Ascending aorta (tissue), 2 donors: ENCODE data around the gene PARD3B. TPM values are rescaled to one million over a fixed set of nuclear protein-coding genes. Genes with fewer than 3 reads are reported as not detected.

ENCODE experiments used
- DNase-seq, 2 donors: peaks; one replicate each; pipeline ENCODE4 v3.0.0-alpha.2; 2019; ENCODE audit warnings: low spot score in 2 of 2
- H3K27ac ChIP-seq, 2 donors: fragments of 200-600 bp; sonication (generic); one replicate each; pipeline ENCODE4 v1.5.1; 2016 to 2017; ENCODE audit warnings: mild to moderate bottlenecking in 1 of 2
- H3K27me3 ChIP-seq: fragments of 200-600 bp; sonication (generic); one replicate; pipeline ENCODE4 v1.5.1; 2017
- H3K36me3 ChIP-seq, 2 donors: fragments of 200-600 bp; sonication (generic); one replicate each; pipeline ENCODE4 v1.5.1; 2016
- H3K4me1 ChIP-seq, 2 donors: fragments of 200-600 bp; sonication (generic); one replicate each; pipeline ENCODE4 v1.5.1; 2016 to 2017; ENCODE audit warnings: mild to moderate bottlenecking in 1 of 2
- H3K4me3 ChIP-seq, 2 donors: fragments of 200-600 bp; sonication (generic); one replicate each; pipeline ENCODE4 v1.5.1; 2016 to 2017; ENCODE audit warnings: mild to moderate bottlenecking in 1 of 2
- H3K9me3 ChIP-seq, 2 donors: fragments of 200-600 bp; sonication (generic); one replicate each; pipeline ENCODE4 v1.5.1; 2016
- CTCF ChIP-seq, 3 experiments: fragments of 200-600 bp in 2 of 3; fragments of 450-650 bp in 1 of 3; sonication (generic) in 2 of 3; IDR thresholded peaks; one replicate each; pipeline ENCODE4 v1.5.1; 2016 to 2019; ENCODE audit warnings: antibody characterized with exemption in 3 of 3, mild to moderate bottlenecking in 1 of 3, moderate library complexity in 1 of 3
- intact Hi-C: fragments of 100-400 bp; cut with DNase I; formaldehyde crosslinking; loops from one replicate; pipeline ENCODE4 v1.15.1; 2023
- total RNA-seq: library from RNA; depleted of rRNA; stranded (reverse); fragments of >200 nt; gene quantifications from one replicate; pipeline ENCODE4 v1.1.0, GENCODE V29; 2016

Gene PARD3B
- total RNA-seq, 1 donor from 2014 or later, result 9.5 TPM

- H3K4me1 ChIP-seq, result no peaks in the 10 kb centered on the region
- no peaks in the 10 kb centered on the region for H3K9me3 ChIP-seq
- no peak for DNase-seq
- no peak overlapping the region for H3K4me3 ChIP-seq
- no peaks in the 10 kb centered on the region for H3K36me3 ChIP-seq
- H3K27me3 ChIP-seq, result no peaks in the 10 kb centered on the region
- intact Hi-C loops, result no loop called here
- TF ChIP-seq CTCF (IDR thresholded peaks at IDR 0.05), result no peak
- H3K27ac ChIP-seq, result no peak overlapping the region
Observed at GRCh38 chr2:204913854-204914464, 368.7 kb downstream of the PARD3B start.

GRCh38 chr2:204914708-204915107, 369.4 kb downstream of the PARD3B start:
- Histone ChIP-seq H3K9me3 (no peaks in the 10 kb centered on the region), H3K4me3 (no peak overlapping the region), H3K4me1 (no peaks in the 10 kb centered on the region), H3K27me3 (no peaks in the 10 kb centered on the region), H3K27ac (no peak overlapping the region), H3K36me3 (no peaks in the 10 kb centered on the region)
- no peak for DNase-seq
- intact Hi-C loops, result no loop called here
- no peak for TF ChIP-seq CTCF (IDR thresholded peaks at IDR 0.05)

- H3K27me3 ChIP-seq, result no peaks in the 10 kb centered on the region
- intact Hi-C loops, result no loop called here
- H3K36me3 ChIP-seq, result no peaks in the 10 kb centered on the region
- no peaks in the 10 kb centered on the region for H3K4me1 ChIP-seq
- no peak overlapping the region for H3K4me3 ChIP-seq
- TF ChIP-seq CTCF (IDR thresholded peaks at IDR 0.05), result no peak
- no peak overlapping the region for H3K27ac ChIP-seq
- no peaks in the 10 kb centered on the region for H3K9me3 ChIP-seq
- no peak for DNase-seq
Observed at GRCh38 chr2:204917089-204917701, 371.9 kb downstream of the PARD3B start.

- Histone ChIP-seq H3K36me3 (no peaks in the 10 kb centered on the region), H3K9me3 (no peaks in the 10 kb centered on the region), H3K27ac (no peak overlapping the region), H3K27me3 (no peaks in the 10 kb centered on the region), H3K4me3 (no peak overlapping the region), H3K4me1 (no peaks in the 10 kb centered on the region)
- intact Hi-C loops, result no loop called here
- no peak for DNase-seq
- no peak for TF ChIP-seq CTCF (IDR thresholded peaks at IDR 0.05)
Observed at GRCh38 chr2:204920776-204921175, 375.5 kb downstream of the PARD3B start.

- Histone ChIP-seq H3K36me3 (no peaks in the 10 kb centered on the region), H3K9me3 (no peaks in the 10 kb centered on the region), H3K27me3 (no peaks in the 10 kb centered on the region), H3K4me1 (no peaks in the 10 kb centered on the region), H3K27ac (no peak overlapping the region), H3K4me3 (no peak overlapping the region)
- TF ChIP-seq CTCF (IDR thresholded peaks at IDR 0.05), result no peak
- no peak for DNase-seq
- intact Hi-C loops, result no loop called here
Observed at GRCh38 chr2:204923957-204924356, 378.7 kb downstream of the PARD3B start.
